Gastrocnemius medialis (tissue), 4 donors: ENCODE measurements around the gene TRIM44. TPM values are rescaled to one million over a fixed set of nuclear protein-coding genes. Genes with fewer than 3 reads are reported as not detected.

Experiments used
- ATAC-seq, 2 donors: fragments of 150-250 bp; one replicate each; pipeline ENCODE4 v1.9.1; 2016
- DNase-seq, 2 donors: peaks; one replicate each; pipeline ENCODE4 v3.0.0-alpha.2; 2019
- H3K27ac ChIP-seq, 4 donors: fragments of 200-600 bp; sonication (generic); 1 replicate in 1 of 4; 2 replicates in 3 of 4; pipeline ENCODE4 v1.5.1; 2016 to 2018; ENCODE audit warnings: mild to moderate bottlenecking in 2 of 4, moderate library complexity in 1 of 4
- H3K27me3 ChIP-seq, 3 donors: fragments of 200-600 bp; sonication (generic) in 2 of 3; 1 replicate in 1 of 3; 2 replicates in 2 of 3; pipeline versions ENCODE4 v1.5.1 to v1.6.0; 2016 to 2019; ENCODE audit warnings: mild to moderate bottlenecking in 1 of 3, moderate library complexity in 1 of 3
- H3K36me3 ChIP-seq, 2 donors: fragments of 200-600 bp; sonication (generic) in 1 of 2; one replicate each; pipeline ENCODE4 v1.5.1; 2017 to 2018
- H3K4me1 ChIP-seq, 2 donors: fragments of 200-600 bp; sonication (generic) in 1 of 2; one replicate each; pipeline ENCODE4 v1.5.1; 2016 to 2017; ENCODE audit warnings: mild to moderate bottlenecking in 2 of 2
- H3K4me3 ChIP-seq, 4 donors: fragments of 200-600 bp; sonication (generic) in 3 of 4; 1 replicate in 1 of 4; 2 replicates in 3 of 4; pipeline ENCODE4 v1.5.1; 2016 to 2019; ENCODE audit warnings: mild to moderate bottlenecking in 2 of 4
- H3K9me3 ChIP-seq, 3 donors: fragments of 200-600 bp; sonication (generic) in 2 of 3; 1 replicate in 1 of 3; 2 replicates in 2 of 3; pipeline ENCODE4 v1.5.1; 2016 to 2019
- CTCF ChIP-seq, 5 experiments: fragments of 450-650 bp in 3 of 5; fragments of 200-600 bp in 2 of 5; sonication (generic) in 2 of 5; IDR thresholded peaks in 4 of 5; conservative IDR thresholded peaks in 1 of 5; 1 replicate in 4 of 5; 2 replicates in 1 of 5; pipeline ENCODE4 v1.5.1; 2016 to 2019; ENCODE audit warnings: antibody characterized with exemption in 5 of 5, mild to moderate bottlenecking in 3 of 5, moderate library complexity in 3 of 5
- POLR2A ChIP-seq, 2 donors: fragments of 450-650 bp; IDR thresholded peaks; one replicate each; pipeline ENCODE4 v1.6.1; 2017; ENCODE audit warnings: antibody characterized with exemption in 2 of 2, mild to moderate bottlenecking in 2 of 2, moderate library complexity in 2 of 2
- in situ Hi-C, 4 donors: fragments of 200-750 bp; cut with MboI; loops; one replicate each; pipeline versions ENCODE4 v1.15.0 to v1.8.0; 2017; ENCODE audit warnings: low sequenced_read_pairs in 4 of 4
- intact Hi-C: fragments of 100-400 bp; cut with DNase I; formaldehyde crosslinking; loops from one replicate; pipeline ENCODE4 v1.15.1; 2023; ENCODE audit warnings: low total_unique reads
- total RNA-seq, 4 donors: library from RNA; depleted of rRNA; stranded (reverse); fragments of >200 nt; gene quantifications; one replicate each; pipeline versions ENCODE4 v1.1.0 to v1.2.3, GENCODE V29; 2016

The TRIM44 gene
- total RNA-seq, 4 donors from 2014 or later: 25.5 to 30.5 (median 26.2) TPM

- H3K27me3 ChIP-seq: no peaks in the 10 kb centered on the region
- H3K4me3 ChIP-seq: no peak overlapping the region
- peaks cover 19 to 32% of the 10 kb centered on the region in 2 donors for H3K4me1 ChIP-seq
- H3K27ac ChIP-seq: no peak overlapping the region
- in situ Hi-C loops (loop anchor here in 3 of 4 donors (25.0 kb wide), 2 partner anchors 461 to 686 kb away; no protein-coding TSS in a partner anchor), intact Hi-C loops (no loop called here)
- H3K9me3 ChIP-seq: no peaks in the 10 kb centered on the region
- DNase-seq: no peak
- TF ChIP-seq POLR2A (IDR thresholded peaks at IDR 0.05): no peak
- TF ChIP-seq CTCF (IDR thresholded peaks at IDR 0.05 in 4 of 5, conservative IDR thresholded peaks at IDR 0.05 in 1 of 5): no peak
- H3K36me3 ChIP-seq: no peaks in the 10 kb centered on the region
- no peak for ATAC-seq
Observed at GRCh38 chr11:35800970-35801953, 138.7 kb downstream of the TRIM44 start.

GRCh38 chr11:35802221-35802620 lies 139.6 kb downstream of the TRIM44 start:
- Histone ChIP-seq H3K36me3 (no peaks in the 10 kb centered on the region), H3K4me3 (no peak overlapping the region), H3K4me1 (peaks cover 19 to 27% of the 10 kb centered on the region in 2 donors), H3K9me3 (no peaks in the 10 kb centered on the region), H3K27me3 (no peaks in the 10 kb centered on the region), H3K27ac (no peak overlapping the region)
- no peak for DNase-seq
- no peak for ATAC-seq
- intact Hi-C loops (no loop called here), in situ Hi-C loops (loop anchor here in 3 of 4 donors (25.0 kb wide), 2 partner anchors 460 to 685 kb away; no protein-coding TSS in a partner anchor)
- TF ChIP-seq CTCF (IDR thresholded peaks at IDR 0.05 in 4 of 5, conservative IDR thresholded peaks at IDR 0.05 in 1 of 5) (no peak), POLR2A (IDR thresholded peaks at IDR 0.05) (no peak)

- Histone ChIP-seq H3K27me3 (no peaks in the 10 kb centered on the region), H3K36me3 (no peaks in the 10 kb centered on the region), H3K27ac (no peak overlapping the region), H3K4me3 (no peak overlapping the region), H3K4me1 (peaks cover 19 to 27% of the 10 kb centered on the region in 2 donors), H3K9me3 (no peaks in the 10 kb centered on the region)
- no peak for DNase-seq
- in situ Hi-C loops: loop anchor here in 3 of 4 donors (25.0 kb wide), 2 partner anchors 460 to 685 kb away; no protein-coding TSS in a partner anchor
- intact Hi-C loops: no loop called here
- TF ChIP-seq POLR2A (IDR thresholded peaks at IDR 0.05) (no peak), CTCF (IDR thresholded peaks at IDR 0.05 in 4 of 5, conservative IDR thresholded peaks at IDR 0.05 in 1 of 5) (no peak)
- no peak for ATAC-seq
Observed at GRCh38 chr11:35802672-35803071, 140.1 kb downstream of the TRIM44 start.

- no peaks in the 10 kb centered on the region for H3K27me3 ChIP-seq
- TF ChIP-seq CTCF (IDR thresholded peaks at IDR 0.05 in 4 of 5, conservative IDR thresholded peaks at IDR 0.05 in 1 of 5) (no peak), POLR2A (IDR thresholded peaks at IDR 0.05) (no peak)
- H3K27ac ChIP-seq: no peak overlapping the region
- intact Hi-C loops: no loop called here
- ATAC-seq (no peak), DNase-seq (no peak)
- H3K9me3 ChIP-seq: no peaks in the 10 kb centered on the region
- in situ Hi-C loops: loop anchor here in 3 of 4 donors (25.0 kb wide), 2 partner anchors 459 to 684 kb away; no protein-coding TSS in a partner anchor
- no peak overlapping the region for H3K4me3 ChIP-seq
- H3K4me1 ChIP-seq: peaks cover 19 to 24% of the 10 kb centered on the region in 2 donors
- no peaks in the 10 kb centered on the region for H3K36me3 ChIP-seq
Observed at GRCh38 chr11:35803115-35803514, 140.5 kb downstream of the TRIM44 start.
